SK-N-SH (cell line): ENCODE results near the gene SLC26A4. TPM values are rescaled to one million over a fixed set of nuclear protein-coding genes. Genes with fewer than 3 reads are reported as not detected.

Source experiments
- CTCF ChIA-PET: fragments of 300-600, 350-600 bp; formaldehyde crosslinking; extraction: SDS; loops from one replicate; lab custom pipeline; 2021; lab: Yijun Ruan, JAX
- POLR2A ChIA-PET: fragments of 350-600 bp; sonication (Branson Sonifier 250); formaldehyde crosslinking; extraction: SDS; loops from one replicate; lab custom pipeline; 2020; ENCODE audit warnings: antibody characterized with exemption, inconsistent platforms; lab: Yijun Ruan, JAX
- DNase-seq: peaks from one replicate; pipeline ENCODE4 v3.0.0; 2012
- H2AFZ ChIP-seq: fragments of 200-600 bp; sonication (generic); 2 replicates; pipeline ENCODE4 v1.8.1; 2016; ENCODE audit warnings: antibody characterized with exemption, mild to moderate bottlenecking, low read depth
- H3F3A ChIP-seq: fragments of 200-600 bp; sonication (generic); replicated peaks from 2 replicates; pipeline ENCODE3; 2016; ENCODE audit warnings: antibody characterized with exemption, mild to moderate bottlenecking; ENCODE audit not compliant: insufficient read depth
- H3K27ac ChIP-seq, 2 experiments: fragments of 200-500 bp in 1 of 2; fragments of 200-600 bp in 1 of 2; sonication (Bioruptor generic) in 1 of 2; sonication (generic), shearing (Covaris generic) in 1 of 2; 2 replicates each; pipeline versions ENCODE4 v1.5.1 to v1.6.1; 2014 to 2016; ENCODE audit warnings: low read depth in 2 of 2, inconsistent platforms in 1 of 2, low read length in 1 of 2, mild to moderate bottlenecking in 1 of 2, mixed read lengths in 1 of 2
- H3K27me3 ChIP-seq: fragments of 200-600 bp; sonication (generic), shearing (Covaris generic); 2 replicates; pipeline ENCODE4 v1.6.1; 2016; ENCODE audit warnings: mixed run types; ENCODE audit not compliant: insufficient read depth
- H3K36me3 ChIP-seq, 2 experiments: fragments of 200-500 bp in 1 of 2; fragments of 200-600 bp in 1 of 2; sonication (Bioruptor generic) in 1 of 2; sonication (generic) in 1 of 2; replicated peaks in 1 of 2; 2 replicates each; pipeline versions ENCODE3 to v1.5.1; 2014 to 2016; ENCODE audit warnings: low read length in 1 of 2, mild to moderate bottlenecking in 1 of 2; ENCODE audit not compliant: insufficient read depth in 2 of 2, control insufficient read depth in 1 of 2
- H3K4me1 ChIP-seq, 2 experiments: fragments of 200-500 bp in 1 of 2; fragments of 200-600 bp in 1 of 2; sonication (Bioruptor generic) in 1 of 2; sonication (generic), shearing (Covaris generic) in 1 of 2; 2 replicates each; pipeline versions ENCODE4 v1.5.1 to v1.6.1; 2014 to 2016; ENCODE audit warnings: low read depth in 1 of 2, low read length in 1 of 2, mixed run types in 1 of 2; ENCODE audit not compliant: insufficient read depth in 2 of 2, control insufficient read depth in 1 of 2
- H3K4me2 ChIP-seq: fragments of 200-600 bp; sonication (generic), shearing (Covaris generic); 2 replicates; pipeline ENCODE4 v1.6.1; 2017; ENCODE audit warnings: mixed run types
- H3K4me3 ChIP-seq, 2 experiments: fragments of 200-500 bp in 1 of 2; fragments of 200-600 bp in 1 of 2; sonication (Bioruptor generic) in 1 of 2; sonication (generic), shearing (Covaris generic) in 1 of 2; 2 replicates each; pipeline versions ENCODE4 v1.5.1 to v1.8.1; 2014 to 2016; ENCODE audit warnings: low read depth in 2 of 2, inconsistent platforms in 1 of 2, low read length in 1 of 2, mild to moderate bottlenecking in 1 of 2, mixed read lengths in 1 of 2, moderate library complexity in 1 of 2
- H3K79me2 ChIP-seq: fragments of 200-600 bp; sonication (generic); 2 replicates; pipeline ENCODE4 v1.8.1; 2017; ENCODE audit warnings: mild to moderate bottlenecking; ENCODE audit not compliant: insufficient read depth
- H3K9ac ChIP-seq: fragments of 200-600 bp; sonication (generic); 2 replicates; pipeline ENCODE4 v1.6.1; 2017; ENCODE audit warnings: mixed run types
- H3K9me2 ChIP-seq: fragments of 200-600 bp; sonication (generic); 2 replicates; pipeline ENCODE4 v1.6.1; 2017; ENCODE audit warnings: mixed run types
- H3K9me3 ChIP-seq: fragments of 200-600 bp; sonication (generic); 2 replicates; pipeline ENCODE4 v1.6.1; 2017; ENCODE audit warnings: mixed run types, mild to moderate bottlenecking, moderate library complexity
- H4K20me1 ChIP-seq: fragments of 200-600 bp; sonication (generic); 2 replicates; pipeline ENCODE4 v1.6.1; 2017; ENCODE audit warnings: mild to moderate bottlenecking, mixed run types; ENCODE audit not compliant: insufficient read depth
- FOSL2 ChIP-seq: IDR thresholded peaks from 2 replicates; pipeline ENCODE4 v1.4.0; 2012; ENCODE audit warnings: low read depth, mild to moderate bottlenecking, moderate library complexity, borderline replicate concordance
- FOXJ3 ChIP-seq: sonication (generic); formaldehyde crosslinking; IDR thresholded peaks from 2 replicates; pipeline ENCODE4 v1.5.1; 2020; ENCODE audit warnings: mild to moderate bottlenecking, missing genetic modification reagents
- FOXM1 ChIP-seq: IDR thresholded peaks from 2 replicates; pipeline ENCODE4 v1.4.0; 2012; ENCODE audit warnings: low read depth, mild to moderate bottlenecking
- GABPA ChIP-seq: IDR thresholded peaks from 2 replicates; pipeline ENCODE4 v1.4.0; 2012; ENCODE audit warnings: low read depth, mild to moderate bottlenecking
- GATA2 ChIP-seq: sonication (generic); formaldehyde crosslinking; IDR thresholded peaks from 2 replicates; pipeline ENCODE4 v1.5.0; 2020; ENCODE audit warnings: mild to moderate bottlenecking, missing genetic modification reagents
- JUND ChIP-seq: IDR thresholded peaks from 2 replicates; pipeline ENCODE4 v1.4.0; 2012
- NRF1 ChIP-seq: IDR thresholded peaks from 2 replicates; pipeline ENCODE4 v1.6.1; 2012; ENCODE audit warnings: low read depth, mild to moderate bottlenecking, low read length
- POLR2AphosphoS5 ChIP-seq: IDR thresholded peaks from 2 replicates; pipeline ENCODE4 v1.6.1; 2012; ENCODE audit warnings: low read depth, low read length
- RCOR1 ChIP-seq: fragments of 150-350 bp; IDR thresholded peaks from 2 replicates; pipeline ENCODE4 v1.6.1; 2017; ENCODE audit warnings: antibody characterized with exemption, low read length
- RFX5 ChIP-seq: IDR thresholded peaks from 2 replicates; pipeline ENCODE4 v1.6.1; 2012; ENCODE audit warnings: mild to moderate bottlenecking, improper control_type of control experiment, low read length
- SMC3 ChIP-seq: IDR thresholded peaks from 2 replicates; pipeline ENCODE4 v1.6.1; 2012; ENCODE audit warnings: low read depth, low read length, improper control_type of control experiment
- WGBS: methylation state at CpG from one replicate; pipeline ENCODE4 v1.1.6; 2017; ENCODE audit warnings: low lambda C conversion rate; 5-methylcytosine and 5-hydroxymethylcytosine counted together
- polyA plus RNA-seq, 3 experiments: library from polyadenylated mRNA; depleted of rRNA; stranded (reverse); fragments of >200 nt; gene quantifications; 2 replicates each; pipeline ENCODE4 v1.2.3, GENCODE V29; 2012
- TF ChIP-seq, protein P1 (sequence below): IDR thresholded peaks from 2 replicates; pipeline ENCODE4 v1.4.0; 2012; ENCODE audit warnings: low read depth, borderline replicate concordance
- TF ChIP-seq, protein P2 (sequence below): fragments of 150-350 bp; IDR thresholded peaks from 2 replicates; pipeline ENCODE4 v1.6.1; 2016; ENCODE audit warnings: mild to moderate bottlenecking, low read depth, low read length
- TF ChIP-seq, protein P3 (sequence below): fragments of 150-350 bp; IDR thresholded peaks from 2 replicates; pipeline ENCODE4 v1.6.1; 2017; ENCODE audit warnings: antibody characterized with exemption, low read length, low read depth, borderline replicate concordance
- TF ChIP-seq, protein P4 (sequence below): IDR thresholded peaks from 2 replicates; pipeline ENCODE4 v1.4.0; 2012; ENCODE audit warnings: low read depth, borderline replicate concordance

The SLC26A4 gene
- polyA plus RNA-seq, 1 of the 3 experiments (the other 2 are of a cell fraction): 0.61 TPM

DNA sequence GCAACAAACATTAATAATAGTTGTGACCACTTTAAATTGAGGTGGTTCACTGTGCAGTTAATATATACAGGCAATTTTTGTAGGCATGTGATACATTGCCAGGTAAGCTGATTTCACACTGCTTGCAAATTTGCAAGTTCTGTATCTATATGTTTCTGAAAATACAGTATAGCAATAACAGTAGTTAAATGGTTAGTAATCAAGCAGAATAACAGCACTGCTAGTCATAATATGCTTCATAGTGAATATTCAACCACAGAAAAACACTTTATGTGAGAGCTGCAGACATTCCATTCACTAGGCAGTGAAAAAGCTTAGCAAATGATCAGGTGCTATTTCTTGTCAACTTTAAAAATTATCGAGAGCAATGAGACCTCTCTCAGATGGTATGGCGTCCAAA is 28.9 kb downstream of the SLC26A4 start:
- Histone ChIP-seq H3K9me3 (no peaks in the 10 kb centered on the region), H3K27me3 (no peaks in the 10 kb centered on the region), H3K36me3 (no peaks in the 10 kb centered on the region), H4K20me1 (no peaks in the 10 kb centered on the region), H2AFZ (no peak overlapping the region), H3K27ac (no peak overlapping the region), H3K4me2 (no peak overlapping the region), H3K9me2 (no peaks in the 10 kb centered on the region), H3K9ac (no peak overlapping the region), H3K79me2 (no peaks in the 10 kb centered on the region), H3F3A (no peaks in the 10 kb centered on the region), H3K4me3 (no peak overlapping the region)
- ChIA-PET CTCF (interaction anchor here (0.8 to 1.0 kb wide), 2 partner anchors 21 to 226 kb away, joined by 3 to 4 read pairs; no protein-coding TSS in a partner anchor), POLR2A (no interaction called here)
- WGBS: 94% methylated on average over 2 of the region's 2 CpGs
- DNase-seq: no peak
- TF ChIP-seq, protein P1, sequence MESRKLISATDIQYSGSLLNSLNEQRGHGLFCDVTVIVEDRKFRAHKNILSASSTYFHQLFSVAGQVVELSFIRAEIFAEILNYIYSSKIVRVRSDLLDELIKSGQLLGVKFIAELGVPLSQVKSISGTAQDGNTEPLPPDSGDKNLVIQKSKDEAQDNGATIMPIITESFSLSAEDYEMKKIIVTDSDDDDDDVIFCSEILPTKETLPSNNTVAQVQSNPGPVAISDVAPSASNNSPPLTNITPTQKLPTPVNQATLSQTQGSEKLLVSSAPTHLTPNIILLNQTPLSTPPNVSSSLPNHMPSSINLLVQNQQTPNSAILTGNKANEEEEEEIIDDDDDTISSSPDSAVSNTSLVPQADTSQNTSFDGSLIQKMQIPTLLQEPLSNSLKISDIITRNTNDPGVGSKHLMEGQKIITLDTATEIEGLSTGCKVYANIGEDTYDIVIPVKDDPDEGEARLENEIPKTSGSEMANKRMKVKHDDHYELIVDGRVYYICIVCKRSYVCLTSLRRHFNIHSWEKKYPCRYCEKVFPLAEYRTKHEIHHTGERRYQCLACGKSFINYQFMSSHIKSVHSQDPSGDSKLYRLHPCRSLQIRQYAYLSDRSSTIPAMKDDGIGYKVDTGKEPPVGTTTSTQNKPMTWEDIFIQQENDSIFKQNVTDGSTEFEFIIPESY: no peak
- no peak for TF ChIP-seq GATA2 (CRISPR knock-in tag)
- no peak for TF ChIP-seq SMC3
- no peak for TF ChIP-seq NRF1
- TF ChIP-seq GABPA: no peak
- no peak for TF ChIP-seq JUND
- no peak for TF ChIP-seq FOXM1
- TF ChIP-seq RFX5: no peak
- no peak for TF ChIP-seq POLR2AphosphoS5
- TF ChIP-seq, all 33 proteins: peak for 0
- H3K4me1 ChIP-seq: peaks cover 13 to 16% of the 10 kb centered on the region in 2 experiments; a peak in 3 of 4 replicates

- peaks cover 13% of the 10 kb centered on the region in 2 experiments; a peak in 3 of 4 replicates for H3K4me1 ChIP-seq
- H3F3A ChIP-seq: no peaks in the 10 kb centered on the region
- no peak for DNase-seq
- H3K9me2 ChIP-seq: no peaks in the 10 kb centered on the region
- H2AFZ ChIP-seq: no peak overlapping the region
- no peak overlapping the region for H3K4me2 ChIP-seq
- no peaks in the 10 kb centered on the region for H3K36me3 ChIP-seq
- H4K20me1 ChIP-seq: no peaks in the 10 kb centered on the region
- WGBS: 84% methylated on average over 7 of the region's 7 CpGs
- TF ChIP-seq, protein P2, sequence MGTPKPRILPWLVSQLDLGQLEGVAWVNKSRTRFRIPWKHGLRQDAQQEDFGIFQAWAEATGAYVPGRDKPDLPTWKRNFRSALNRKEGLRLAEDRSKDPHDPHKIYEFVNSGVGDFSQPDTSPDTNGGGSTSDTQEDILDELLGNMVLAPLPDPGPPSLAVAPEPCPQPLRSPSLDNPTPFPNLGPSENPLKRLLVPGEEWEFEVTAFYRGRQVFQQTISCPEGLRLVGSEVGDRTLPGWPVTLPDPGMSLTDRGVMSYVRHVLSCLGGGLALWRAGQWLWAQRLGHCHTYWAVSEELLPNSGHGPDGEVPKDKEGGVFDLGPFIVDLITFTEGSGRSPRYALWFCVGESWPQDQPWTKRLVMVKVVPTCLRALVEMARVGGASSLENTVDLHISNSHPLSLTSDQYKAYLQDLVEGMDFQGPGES: no peak
- TF ChIP-seq POLR2AphosphoS5: no peak
- no peak for TF ChIP-seq GATA2 (CRISPR knock-in tag)
- TF ChIP-seq FOSL2: no peak
- TF ChIP-seq RCOR1: no peak
- TF ChIP-seq JUND: no peak
- no peak for TF ChIP-seq FOXJ3 (CRISPR knock-in tag)
- TF ChIP-seq, protein P3, sequence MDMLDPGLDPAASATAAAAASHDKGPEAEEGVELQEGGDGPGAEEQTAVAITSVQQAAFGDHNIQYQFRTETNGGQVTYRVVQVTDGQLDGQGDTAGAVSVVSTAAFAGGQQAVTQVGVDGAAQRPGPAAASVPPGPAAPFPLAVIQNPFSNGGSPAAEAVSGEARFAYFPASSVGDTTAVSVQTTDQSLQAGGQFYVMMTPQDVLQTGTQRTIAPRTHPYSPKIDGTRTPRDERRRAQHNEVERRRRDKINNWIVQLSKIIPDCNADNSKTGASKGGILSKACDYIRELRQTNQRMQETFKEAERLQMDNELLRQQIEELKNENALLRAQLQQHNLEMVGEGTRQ: no peak
- TF ChIP-seq, protein P4, sequence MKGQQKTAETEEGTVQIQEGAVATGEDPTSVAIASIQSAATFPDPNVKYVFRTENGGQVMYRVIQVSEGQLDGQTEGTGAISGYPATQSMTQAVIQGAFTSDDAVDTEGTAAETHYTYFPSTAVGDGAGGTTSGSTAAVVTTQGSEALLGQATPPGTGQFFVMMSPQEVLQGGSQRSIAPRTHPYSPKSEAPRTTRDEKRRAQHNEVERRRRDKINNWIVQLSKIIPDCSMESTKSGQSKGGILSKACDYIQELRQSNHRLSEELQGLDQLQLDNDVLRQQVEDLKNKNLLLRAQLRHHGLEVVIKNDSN: no peak
- peak overlapping the region in 1 of 2 experiments; percentile 24; a peak in 1 of 4 replicates for H3K27ac ChIP-seq
- no peaks in the 10 kb centered on the region for H3K27me3 ChIP-seq
- H3K9me3 ChIP-seq: no peaks in the 10 kb centered on the region
- ChIA-PET POLR2A (no interaction called here), CTCF (no interaction called here)
- no peak overlapping the region for H3K9ac ChIP-seq
- no peak overlapping the region for H3K4me3 ChIP-seq
- H3K79me2 ChIP-seq: no peaks in the 10 kb centered on the region
These were observed 29.5 kb downstream of the SLC26A4 start for GRCh38 chr7:107690084-107690483.
